Type B pancreatic cell (in vitro differentiated cells): ENCODE measurements around the gene LRRK1. TPM values are rescaled to one million over a fixed set of nuclear protein-coding genes. Genes with fewer than 3 reads are reported as not detected.

Experiments used
- DNase-seq: peaks from one replicate; pipeline ENCODE4 v3.0.0; 2021; ENCODE audit warnings: mixed read lengths; ENCODE audit not compliant: unreplicated experiment; ENCODE audit errors: extremely low spot score
- H3K27ac Mint-ChIP-seq: 2 replicates; pipeline ENCODE4 v1.8.0; 2021; ENCODE audit warnings: mild to moderate bottlenecking, mixed read lengths
- H3K27me3 Mint-ChIP-seq: 2 replicates; pipeline ENCODE4 v1.8.0; 2021; ENCODE audit warnings: mixed read lengths
- H3K36me3 Mint-ChIP-seq: 2 replicates; pipeline ENCODE4 v1.8.0; 2021; ENCODE audit warnings: mixed read lengths
- H3K4me1 Mint-ChIP-seq: one replicate; pipeline ENCODE4 v1.8.0; 2021; ENCODE audit warnings: mixed read lengths; ENCODE audit not compliant: unreplicated experiment
- H3K4me3 Mint-ChIP-seq: 2 replicates; pipeline ENCODE4 v1.8.0; 2021; ENCODE audit warnings: mild to moderate bottlenecking, mixed read lengths
- H3K9me3 Mint-ChIP-seq: 2 replicates; pipeline ENCODE4 v1.8.0; 2021; ENCODE audit warnings: mixed read lengths
- total RNA-seq: library from RNA; stranded (reverse); gene quantifications from 2 replicates; pipeline ENCODE4 v1.2.1, GENCODE V29; 2021; ENCODE audit warnings: low replicate concordance
- TF ChIP-seq, protein P1 (sequence below): fragments of 200-600 bp; sonication (generic); conservative IDR thresholded peaks from 2 replicates; pipeline ENCODE4 v1.5.0; 2021; ENCODE audit warnings: antibody characterized with exemption, mild to moderate bottlenecking

LRRK1 gene
- total RNA-seq, 1 donor from 2014 or later: 2.0 TPM

DNA sequence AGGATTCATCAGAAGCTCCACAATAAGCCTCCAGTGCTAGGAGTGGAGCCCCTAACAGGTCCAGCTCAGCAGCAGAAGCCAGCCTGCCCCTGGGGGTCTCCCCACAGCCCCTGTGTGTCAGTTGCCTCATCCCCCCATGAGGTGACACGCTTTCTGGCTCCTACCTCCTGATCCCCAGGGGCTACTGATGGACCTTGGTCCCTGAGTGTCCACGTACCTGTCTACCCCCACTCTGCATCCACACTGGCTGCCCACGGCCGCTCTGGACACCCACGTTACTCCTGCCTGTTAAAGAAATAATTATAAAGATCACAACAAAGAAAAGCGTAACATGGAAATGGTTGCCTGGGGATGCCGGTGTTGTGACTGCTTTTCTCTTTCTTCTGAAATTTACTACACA, 189.6 kb downstream of the LRRK1 start:
- TF ChIP-seq, protein P1, sequence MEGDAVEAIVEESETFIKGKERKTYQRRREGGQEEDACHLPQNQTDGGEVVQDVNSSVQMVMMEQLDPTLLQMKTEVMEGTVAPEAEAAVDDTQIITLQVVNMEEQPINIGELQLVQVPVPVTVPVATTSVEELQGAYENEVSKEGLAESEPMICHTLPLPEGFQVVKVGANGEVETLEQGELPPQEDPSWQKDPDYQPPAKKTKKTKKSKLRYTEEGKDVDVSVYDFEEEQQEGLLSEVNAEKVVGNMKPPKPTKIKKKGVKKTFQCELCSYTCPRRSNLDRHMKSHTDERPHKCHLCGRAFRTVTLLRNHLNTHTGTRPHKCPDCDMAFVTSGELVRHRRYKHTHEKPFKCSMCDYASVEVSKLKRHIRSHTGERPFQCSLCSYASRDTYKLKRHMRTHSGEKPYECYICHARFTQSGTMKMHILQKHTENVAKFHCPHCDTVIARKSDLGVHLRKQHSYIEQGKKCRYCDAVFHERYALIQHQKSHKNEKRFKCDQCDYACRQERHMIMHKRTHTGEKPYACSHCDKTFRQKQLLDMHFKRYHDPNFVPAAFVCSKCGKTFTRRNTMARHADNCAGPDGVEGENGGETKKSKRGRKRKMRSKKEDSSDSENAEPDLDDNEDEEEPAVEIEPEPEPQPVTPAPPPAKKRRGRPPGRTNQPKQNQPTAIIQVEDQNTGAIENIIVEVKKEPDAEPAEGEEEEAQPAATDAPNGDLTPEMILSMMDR: no peak
- no peak overlapping the region for H3K4me3 Mint-ChIP-seq
- peaks cover 3% of the 10 kb centered on the region for H3K27me3 Mint-ChIP-seq
- H3K27ac Mint-ChIP-seq: no peak overlapping the region
- peak; percentile 47 for DNase-seq
- H3K4me1 Mint-ChIP-seq: peaks cover 22% of the 10 kb centered on the region
- H3K36me3 Mint-ChIP-seq: no peaks in the 10 kb centered on the region
- no peaks in the 10 kb centered on the region for H3K9me3 Mint-ChIP-seq

DNA sequence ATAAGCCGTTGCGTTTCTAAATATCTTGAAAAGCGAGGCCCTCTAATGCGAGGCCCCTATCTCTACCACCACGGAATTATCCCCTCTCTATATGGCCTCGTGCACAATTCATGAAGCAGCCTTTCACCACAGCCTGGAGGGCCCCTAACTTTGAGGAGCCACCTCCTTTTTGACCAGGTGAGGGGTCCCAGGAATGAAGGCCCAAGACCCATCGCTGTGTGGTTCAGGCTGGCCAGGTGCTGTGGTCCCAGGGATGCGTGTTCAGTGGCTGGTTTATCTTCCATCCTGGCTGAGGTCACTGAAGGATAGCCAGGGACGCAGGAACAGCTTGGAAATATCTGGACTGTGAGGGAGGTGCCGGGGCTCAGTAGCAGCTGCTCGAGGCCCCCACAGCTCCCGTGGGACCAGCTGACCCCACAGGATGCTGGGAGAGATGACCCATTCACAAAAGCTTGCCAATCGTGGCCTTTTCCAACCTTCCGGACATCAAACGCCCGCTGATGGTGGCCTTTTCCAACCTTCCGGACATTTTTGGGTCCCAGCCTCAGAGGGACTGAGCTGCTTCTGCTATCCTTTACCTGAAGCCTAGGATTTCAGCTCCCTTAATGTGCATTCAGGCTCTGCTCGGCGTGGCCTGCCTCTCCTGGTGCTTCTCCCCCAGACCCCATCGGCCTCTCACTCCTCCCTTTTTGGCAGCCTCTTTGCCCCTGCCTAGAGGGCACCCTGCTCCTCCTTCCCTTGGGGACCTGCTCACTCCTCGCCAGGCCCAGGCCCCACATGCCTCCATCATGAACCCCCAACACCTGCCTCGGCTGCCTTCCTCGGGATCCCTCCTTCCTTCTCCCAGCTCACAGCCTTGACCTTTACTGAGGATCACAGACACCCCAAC, 191.8 kb downstream of the LRRK1 start:
- Mint-ChIP-seq H3K27me3 (peaks cover 3% of the 10 kb centered on the region), H3K27ac (no peak overlapping the region), H3K4me1 (peaks cover 23% of the 10 kb centered on the region), H3K4me3 (no peak overlapping the region), H3K9me3 (no peaks in the 10 kb centered on the region), H3K36me3 (no peaks in the 10 kb centered on the region)
- TF ChIP-seq, protein P1: no peak
- DNase-seq: no peak

DNA sequence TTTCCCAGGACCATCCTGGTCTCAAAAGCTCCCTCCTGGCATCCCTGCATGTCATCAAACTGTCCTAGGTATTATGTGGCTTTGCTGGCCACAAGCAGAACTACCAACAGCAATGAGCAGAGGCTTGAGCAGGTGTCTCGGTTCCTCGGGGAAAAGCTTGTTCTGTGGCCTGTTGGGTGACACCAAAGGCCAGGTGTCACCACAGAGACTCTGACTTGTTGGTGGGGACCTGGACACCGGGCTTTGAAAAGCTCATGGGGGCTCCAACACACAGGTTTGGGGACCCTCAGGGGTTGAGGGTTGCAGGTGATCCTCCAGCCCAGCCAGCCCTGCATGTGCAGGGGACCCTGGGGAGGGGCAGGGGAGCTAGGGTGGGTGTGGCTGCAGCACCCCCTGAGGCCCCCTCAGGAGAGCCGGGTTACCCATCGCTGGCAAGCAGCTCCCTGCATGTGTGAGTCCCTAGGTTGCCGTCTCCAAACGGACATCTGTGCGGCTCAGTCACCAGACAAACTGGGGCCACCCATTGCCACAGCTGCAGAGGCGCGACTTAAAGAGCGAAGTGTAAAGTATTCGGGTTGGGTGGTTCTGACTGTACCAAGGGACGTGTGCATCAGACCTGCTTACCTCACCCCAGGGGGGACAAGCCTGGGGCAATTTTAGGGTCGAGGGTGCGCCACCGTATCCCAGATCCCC, 192.6 kb downstream of the LRRK1 start:
- Mint-ChIP-seq H3K27ac (no peak overlapping the region), H3K4me3 (no peak overlapping the region), H3K9me3 (no peaks in the 10 kb centered on the region), H3K27me3 (peaks cover 3% of the 10 kb centered on the region), H3K36me3 (no peaks in the 10 kb centered on the region), H3K4me1 (peaks cover 27% of the 10 kb centered on the region)
- TF ChIP-seq, protein P1: no peak
- no peak for DNase-seq

DNA sequence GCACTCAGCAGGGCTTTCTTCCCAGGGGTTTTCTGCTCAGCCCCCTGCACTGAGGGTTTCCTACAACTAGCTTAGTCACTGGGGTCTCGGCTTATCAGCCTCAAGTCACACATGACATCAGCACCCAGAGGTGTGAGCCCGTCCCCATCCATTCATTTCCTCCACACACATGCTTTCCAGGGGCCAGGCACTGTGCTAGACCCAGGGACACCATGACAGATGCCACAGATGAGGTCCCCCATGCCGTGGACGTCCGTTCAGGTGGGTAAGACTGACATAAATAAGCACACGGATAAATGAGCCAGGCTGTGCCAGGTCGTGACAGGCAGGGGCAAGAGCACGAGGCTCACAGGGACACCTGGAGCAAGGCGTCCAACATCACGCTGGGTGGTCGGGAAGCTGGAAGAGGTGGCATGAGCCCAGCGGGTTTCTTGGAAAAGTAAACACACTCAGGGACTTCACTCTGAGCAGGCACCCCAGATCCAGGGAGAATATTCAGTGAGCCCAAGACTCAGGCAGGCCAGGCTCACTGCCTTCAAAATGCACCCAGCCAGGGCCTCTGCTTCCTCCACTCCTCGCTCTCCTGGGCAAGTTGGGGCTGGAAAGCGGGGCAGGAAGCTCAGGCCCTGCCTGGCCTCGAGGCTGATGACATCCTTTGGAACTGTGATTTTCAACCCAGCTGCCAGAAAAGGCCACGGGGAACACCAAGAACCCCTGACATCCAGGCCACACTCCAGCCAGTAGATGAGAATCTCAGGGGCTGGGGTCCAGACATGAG, 193.4 kb downstream of the LRRK1 start:
- no peaks in the 10 kb centered on the region for H3K36me3 Mint-ChIP-seq
- TF ChIP-seq, protein P1: no peak
- no peak for DNase-seq
- H3K27me3 Mint-ChIP-seq: peaks cover 3% of the 10 kb centered on the region
- H3K27ac Mint-ChIP-seq: no peak overlapping the region
- peaks cover 32% of the 10 kb centered on the region for H3K4me1 Mint-ChIP-seq
- no peaks in the 10 kb centered on the region for H3K9me3 Mint-ChIP-seq
- peak overlapping the region; percentile 29 for H3K4me3 Mint-ChIP-seq

DNA sequence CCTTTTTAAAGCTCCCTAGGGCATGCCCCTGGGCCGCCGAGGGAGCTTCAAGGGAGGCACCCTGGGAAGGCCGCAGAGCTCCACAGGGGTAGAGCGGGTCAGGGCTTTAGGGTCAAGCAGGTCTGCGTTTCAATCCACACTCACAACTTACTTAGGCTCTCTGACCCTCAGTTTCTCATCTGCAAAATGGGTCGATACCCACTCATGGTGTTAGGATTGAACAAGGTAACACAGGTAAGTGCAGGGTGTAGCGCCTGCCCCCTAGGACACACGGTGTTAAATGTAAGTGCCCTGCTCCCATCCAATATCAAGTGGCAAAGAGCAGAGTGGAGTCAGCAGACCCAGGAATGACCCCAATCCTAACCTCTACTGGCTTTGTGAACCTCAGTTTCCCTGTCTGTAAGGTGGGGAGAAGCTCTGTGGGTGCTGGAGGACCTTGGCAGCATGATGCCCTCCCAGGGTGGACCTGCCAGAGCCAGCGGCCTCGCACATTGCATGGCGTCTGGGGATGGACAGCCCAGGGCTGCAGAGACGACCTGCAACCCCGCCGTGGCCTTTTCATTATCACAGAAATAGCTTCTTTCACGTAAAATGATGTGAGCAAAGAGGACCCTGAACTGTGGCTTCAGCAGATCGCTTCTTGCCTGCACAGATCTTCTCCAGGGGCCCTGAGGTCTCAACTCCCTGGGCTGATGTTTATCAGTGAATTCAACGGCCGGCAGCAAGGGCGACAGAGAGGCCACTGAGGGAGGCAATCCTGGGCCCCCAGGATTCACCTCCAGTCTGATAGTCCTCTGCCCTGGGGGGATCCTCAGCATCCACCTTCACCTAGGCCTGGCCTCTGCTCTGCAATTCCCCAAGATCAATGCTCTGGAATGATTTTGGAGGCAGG, 194.2 kb downstream of the LRRK1 start:
- Mint-ChIP-seq H3K4me3 (no peak overlapping the region), H3K9me3 (no peaks in the 10 kb centered on the region), H3K27ac (no peak overlapping the region), H3K27me3 (peaks cover 3% of the 10 kb centered on the region), H3K4me1 (peaks cover 32% of the 10 kb centered on the region), H3K36me3 (no peaks in the 10 kb centered on the region)
- DNase-seq: no peak
- TF ChIP-seq, protein P1: no peak
